ENCODE data around the gene TRAF2.
"Not testable (repeated sequence)": the region's sequence is repeated elsewhere in the genome, so short reads cannot be mapped to it uniquely, and the experiment has no call there.

TRAF2 gene

GRCh38 chr9:136858452-136858843 is 27.9 kb upstream of the TRAF2 start:
- DNase-seq = no peak

DNA sequence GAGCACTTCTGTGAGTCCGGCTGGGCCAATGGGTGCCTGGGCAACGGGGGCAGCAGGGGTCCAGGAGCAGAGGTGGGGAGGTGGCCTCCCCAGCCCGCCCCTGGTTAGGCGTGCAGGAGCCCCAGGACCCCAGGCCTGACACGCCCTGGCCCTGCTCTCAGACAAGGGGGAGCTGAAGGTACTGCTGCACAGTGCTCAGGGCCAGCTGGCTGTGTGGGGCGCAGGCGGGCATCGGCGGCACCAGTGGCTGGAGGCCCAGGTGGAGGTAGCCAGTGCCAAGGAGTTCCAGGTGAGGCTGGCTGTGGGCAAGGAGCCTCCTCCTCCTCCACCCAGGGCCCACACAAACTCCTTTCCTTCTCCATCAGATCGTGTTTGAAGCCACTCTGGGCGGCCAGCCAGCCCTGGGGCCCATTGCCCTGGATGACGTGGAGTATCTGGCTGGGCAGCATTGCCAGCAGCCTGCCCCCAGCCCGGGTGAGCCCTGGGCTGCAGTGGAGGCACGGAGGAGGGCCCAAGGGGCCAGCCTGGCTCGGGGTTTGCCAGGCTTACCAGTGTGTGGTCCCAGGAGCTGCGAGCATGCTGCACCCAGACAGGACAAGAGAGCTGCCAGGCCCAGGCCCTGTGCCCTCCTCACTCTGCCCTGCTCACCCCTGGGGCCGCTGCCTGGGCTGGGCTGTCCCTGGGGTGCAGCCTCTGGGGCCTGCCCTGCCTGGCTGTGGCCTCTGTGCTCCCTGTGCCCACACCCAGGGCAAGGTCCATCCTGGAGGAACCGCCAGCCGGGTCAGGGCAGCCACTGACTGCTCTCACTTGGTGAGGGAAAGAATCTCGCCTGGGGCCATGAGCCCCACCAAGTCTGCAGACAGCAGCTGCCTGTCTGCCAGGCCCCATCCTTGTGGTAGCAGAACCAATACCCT is 27.2 kb upstream of the TRAF2 start:
- DNase-seq = no peak

- DNase-seq = no peak
Measured at GRCh38 chr9:136860529-136860928, 25.8 kb upstream of the TRAF2 start.

- no peak for DNase-seq
Measured at GRCh38 chr9:136860933-136861873, 25.1 kb upstream of the TRAF2 start.

DNA sequence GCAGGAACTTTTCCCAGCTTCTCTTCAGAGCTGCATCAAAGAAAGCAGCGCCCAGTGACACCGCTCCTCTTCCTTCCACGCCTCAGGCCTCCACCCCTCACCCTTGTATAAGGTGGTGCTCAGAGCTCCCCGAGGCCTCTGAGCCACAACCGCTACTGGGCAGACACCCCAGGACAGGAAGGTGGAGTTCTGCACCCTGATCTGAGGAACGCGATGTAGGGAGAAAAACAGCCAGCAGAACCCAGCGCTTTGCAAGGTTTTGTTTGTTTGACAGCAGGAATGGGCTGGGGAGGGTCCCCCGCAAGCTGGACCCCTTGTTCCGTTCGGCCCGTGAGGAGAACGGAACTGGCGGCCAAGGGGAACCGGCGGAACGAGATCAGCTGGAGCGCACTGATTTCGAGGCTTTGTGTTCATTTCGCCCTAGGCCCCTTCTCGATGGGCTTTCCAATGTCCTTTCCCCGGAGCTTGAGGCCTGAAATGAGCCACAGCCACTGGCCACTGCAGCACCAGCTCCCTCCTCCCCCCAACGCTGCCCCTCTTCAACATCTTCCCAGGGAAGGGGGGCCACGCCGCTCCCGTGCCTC is 24.4 kb upstream of the TRAF2 start:
- no peak for DNase-seq

DNA sequence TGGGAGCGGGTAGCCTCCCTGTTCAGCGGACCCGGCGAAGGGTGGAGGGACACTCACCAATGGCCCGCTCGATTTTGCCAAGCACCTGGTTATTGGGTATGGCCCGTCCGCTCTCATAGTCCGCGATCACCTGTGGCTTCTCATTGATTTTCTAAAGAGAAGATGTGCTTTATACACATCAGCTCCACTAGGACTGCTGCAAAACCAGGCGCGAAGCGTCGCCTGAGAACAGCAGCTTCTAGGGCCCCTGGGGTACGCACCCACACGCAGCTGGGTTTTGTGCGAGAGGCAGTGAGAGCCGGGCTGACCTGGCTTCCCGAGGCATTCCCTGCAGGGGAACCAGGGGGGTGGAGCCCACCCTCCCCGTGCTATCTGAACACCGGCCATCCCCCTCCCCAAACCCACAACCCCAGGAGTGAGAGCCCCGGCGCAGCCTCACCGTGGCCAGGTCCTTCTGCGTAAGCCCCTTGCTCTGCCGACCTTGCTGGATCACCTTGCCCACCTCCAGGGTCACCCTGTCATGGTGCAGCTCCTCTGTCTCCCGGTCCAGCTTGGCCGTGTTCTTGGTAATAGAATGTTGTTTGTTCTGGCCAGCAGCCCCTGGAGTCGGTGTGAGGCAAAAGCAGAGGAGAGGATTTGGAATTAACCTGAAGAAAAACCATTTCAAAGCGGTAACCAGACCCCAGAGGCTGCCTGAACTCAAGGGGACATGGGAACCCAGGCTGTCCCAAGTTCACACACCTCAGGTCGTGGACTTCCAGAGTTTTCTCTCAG is 23.3 kb upstream of the TRAF2 start:
- no peak for DNase-seq

DNA sequence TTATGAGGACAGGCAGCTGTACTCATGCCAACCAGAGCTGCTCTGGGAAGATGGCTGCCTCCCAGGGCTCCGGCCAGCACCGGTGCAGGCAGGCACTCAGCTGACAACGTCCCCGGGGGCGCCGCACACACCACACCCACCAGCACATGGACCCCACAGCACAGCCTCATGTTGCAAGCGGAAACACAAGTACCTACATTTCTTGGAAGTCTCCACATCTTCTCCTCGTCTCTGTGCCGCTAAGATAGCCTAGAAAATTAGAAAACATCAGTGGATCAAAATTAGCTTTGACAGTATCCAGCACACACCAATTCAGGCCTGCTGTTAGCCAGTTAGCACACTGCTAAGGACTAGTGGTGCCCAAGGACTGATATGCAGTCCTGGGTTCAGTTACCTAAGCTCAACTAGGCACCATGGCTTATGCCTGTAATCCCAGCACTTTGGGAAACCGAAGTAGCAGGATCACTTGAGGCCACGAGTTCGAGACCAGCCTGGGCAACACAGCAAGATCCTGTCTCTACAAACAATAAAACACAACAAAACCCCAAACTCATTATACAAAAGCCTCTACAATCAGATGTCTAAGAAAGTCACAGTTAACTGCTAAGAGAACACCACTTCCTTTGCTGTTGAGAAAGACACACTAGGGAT is 22.6 kb upstream of the TRAF2 start:
- DNase-seq = no peak

- no peak for DNase-seq
Measured at GRCh38 chr9:136865041-136865767, 21.1 kb upstream of the TRAF2 start.

GRCh38 chr9:136865768-136866103 is 20.6 kb upstream of the TRAF2 start:
- no peak for DNase-seq

GRCh38 chr9:136866898-136867421 is 19.4 kb upstream of the TRAF2 start:
- DNase-seq = not testable (repeated sequence)

- DNase-seq = no peak
Measured at GRCh38 chr9:136867480-136867879, 18.8 kb upstream of the TRAF2 start.

GRCh38 chr9:136867917-136868316 is 18.4 kb upstream of the TRAF2 start:
- no peak for DNase-seq

- DNase-seq = no peak
Measured at GRCh38 chr9:136868644-136869043, 17.7 kb upstream of the TRAF2 start.

GRCh38 chr9:136869611-136870010 is 16.7 kb upstream of the TRAF2 start:
- not testable (repeated sequence) for DNase-seq

- DNase-seq = no peak
Measured at GRCh38 chr9:136875155-136875554, 11.2 kb upstream of the TRAF2 start.

DNA sequence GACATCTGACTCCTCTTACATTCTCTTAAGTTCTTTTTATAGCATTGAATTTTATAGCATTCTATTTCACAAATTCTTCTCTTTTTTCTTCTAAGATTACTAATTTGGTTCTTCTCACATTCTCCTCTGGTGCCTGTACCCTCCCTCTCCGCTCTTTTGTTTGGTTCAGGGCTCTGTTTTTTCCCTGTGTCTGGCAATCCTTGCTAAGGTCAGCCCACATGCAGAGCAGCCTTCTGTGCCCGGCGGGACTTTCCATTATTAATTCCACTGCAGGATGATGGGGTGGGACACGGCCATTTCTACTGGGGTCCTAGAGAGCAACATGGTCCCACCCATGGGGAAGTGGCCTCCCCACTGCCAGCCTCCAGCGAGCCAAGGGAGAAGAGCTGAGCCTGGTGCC is 9.8 kb upstream of the TRAF2 start:
- DNase-seq = no peak

DNA sequence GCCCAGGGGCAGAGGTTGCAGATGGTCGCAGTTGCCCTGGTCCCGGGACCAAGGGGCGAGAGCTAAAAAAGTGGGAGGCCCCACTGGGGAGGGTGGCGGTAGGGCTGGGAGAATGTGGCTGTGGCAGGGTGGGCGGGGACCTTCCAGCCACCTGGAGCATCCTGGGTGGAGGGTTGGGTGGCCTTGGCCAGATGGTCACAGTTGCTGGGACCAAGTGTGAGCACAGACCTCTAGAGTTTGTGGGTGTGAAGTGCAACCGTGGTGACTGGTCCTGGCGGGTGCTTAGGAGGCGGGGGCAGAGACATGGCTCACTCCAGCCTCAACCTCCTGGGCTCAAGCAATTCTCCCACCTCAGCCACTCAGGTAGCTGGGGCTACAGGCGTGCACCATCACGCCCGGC is 5.7 kb upstream of the TRAF2 start:
- DNase-seq = no peak

- DNase-seq = no peak
Measured at GRCh38 chr9:136881691-136882108, 4.6 kb upstream of the TRAF2 start.

DNA sequence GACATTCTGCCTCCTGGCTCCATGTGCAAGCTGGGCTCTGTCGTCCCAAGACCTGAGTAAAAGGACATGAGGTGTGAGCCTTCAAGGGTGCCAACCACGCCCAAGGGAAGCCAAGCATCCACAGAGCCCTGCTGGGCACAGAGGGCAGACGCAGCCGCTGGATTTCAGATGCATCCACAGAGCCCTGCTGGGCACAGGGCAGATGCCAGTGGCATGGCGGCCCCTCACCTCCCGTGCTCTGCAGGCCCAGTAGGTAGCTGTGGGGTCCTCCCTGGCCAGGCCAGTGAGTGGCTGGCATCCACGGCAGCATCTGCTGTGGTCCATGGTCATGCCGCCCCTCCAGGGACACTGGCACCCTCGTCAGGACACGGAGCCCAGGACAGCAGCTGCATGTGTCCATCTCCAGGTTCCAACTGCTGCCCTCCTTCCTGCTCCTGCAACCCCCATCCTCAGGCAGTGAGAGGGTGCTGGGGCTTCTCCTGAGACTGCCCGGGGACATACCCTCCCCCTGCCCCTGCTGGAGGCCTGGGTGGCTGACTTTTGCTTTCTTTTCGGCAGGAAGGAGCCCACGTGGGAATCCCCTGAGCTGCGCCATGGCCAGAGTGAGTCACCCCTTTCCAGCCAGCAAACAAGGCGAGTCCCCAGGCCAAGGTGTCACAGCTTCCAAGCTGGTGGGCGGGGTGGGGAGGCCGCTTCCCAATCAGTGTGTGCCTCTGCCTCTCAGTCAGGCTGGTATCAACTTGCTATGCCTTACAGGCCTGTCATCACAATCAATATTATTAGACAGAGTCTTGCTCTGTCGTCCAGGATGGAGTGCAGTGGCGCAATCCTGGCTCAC is 4.0 kb upstream of the TRAF2 start:
- peak; percentile 78 to 83 for DNase-seq

GRCh38 chr9:136882947-136883283 is 3.4 kb upstream of the TRAF2 start:
- not testable (repeated sequence) for DNase-seq

Measured in SW 1271 (cell line).